GM18951 (cell line): ENCODE measurements around the gene TMEM237.
"Not testable (repeated sequence)": the region's sequence is repeated elsewhere in the genome, so short reads cannot be mapped to it uniquely, and the experiment has no call there.

Experiments used
- POLR2A ChIP-seq: IDR thresholded peaks from 4 replicates; pipeline ENCODE4 v1.6.1; 2011; ENCODE audit warnings: mild to moderate bottlenecking; ENCODE audit not compliant: insufficient read length, insufficient read depth; ENCODE audit errors: extremely low read depth
- in situ Hi-C: fragments of 300-500 bp; cut with MboI; formaldehyde crosslinking; loops from one replicate; pipeline ENCODE4 v1.12.0; 2022; ENCODE audit warnings: low sequenced_read_pairs, mixed read lengths, inconsistent platforms; ENCODE audit not compliant: unreplicated experiment

The TMEM237 gene

GRCh38 chr2:201643216-201643890, at the start of gene TMEM237:
Gene TMEM237, minus strand, starts transcription at chr2:201643503. Its CDS starts 103 bp downstream, at chr2:201643400.
- TF ChIP-seq POLR2A: no peak
- in situ Hi-C loops: no loop called here

GRCh38 chr2:201685156-201685555, 41.9 kb upstream of the TMEM237 start:
- TF ChIP-seq POLR2A: no peak
- in situ Hi-C loops: no loop called here

- no peak for TF ChIP-seq POLR2A
- in situ Hi-C loops: no loop called here
Measured at GRCh38 chr2:201680743-201681142, 37.4 kb upstream of the TMEM237 start.

GRCh38 chr2:201678401-201678800, 35.1 kb upstream of the TMEM237 start:
- in situ Hi-C loops: no loop called here
- TF ChIP-seq POLR2A: no peak

GRCh38 chr2:201675454-201675853, 32.2 kb upstream of the TMEM237 start:
- TF ChIP-seq POLR2A: no peak
- in situ Hi-C loops: no loop called here

GRCh38 chr2:201674794-201675193, 31.5 kb upstream of the TMEM237 start:
- in situ Hi-C loops: no loop called here

GRCh38 chr2:201674298-201674697, 31.0 kb upstream of the TMEM237 start:
- in situ Hi-C loops: no loop called here

More at GRCh38 chr2:201674794-201675193, 31.5 kb upstream of the TMEM237 start:
- TF ChIP-seq POLR2A: no peak

GRCh38 chr2:201673546-201673945, 30.2 kb upstream of the TMEM237 start:
- TF ChIP-seq POLR2A: no peak
- in situ Hi-C loops: no loop called here

More at GRCh38 chr2:201674298-201674697, 31.0 kb upstream of the TMEM237 start:
- no peak for TF ChIP-seq POLR2A

GRCh38 chr2:201671205-201671604, 27.9 kb upstream of the TMEM237 start:
- in situ Hi-C loops: not testable (repeated sequence)

- in situ Hi-C loops: no loop called here
- TF ChIP-seq POLR2A: no peak
Measured at GRCh38 chr2:201669865-201670264, 26.6 kb upstream of the TMEM237 start.

- in situ Hi-C loops: no loop called here
- no peak for TF ChIP-seq POLR2A
Measured at GRCh38 chr2:201668402-201668910, 25.2 kb upstream of the TMEM237 start.

GRCh38 chr2:201664334-201664733, 21.0 kb upstream of the TMEM237 start:
- in situ Hi-C loops: no loop called here
- no peak for TF ChIP-seq POLR2A

GRCh38 chr2:201661366-201661765, 18.1 kb upstream of the TMEM237 start:
- TF ChIP-seq POLR2A: no peak
- in situ Hi-C loops: no loop called here

GRCh38 chr2:201660293-201660895, 17.1 kb upstream of the TMEM237 start:
- in situ Hi-C loops: no loop called here
- TF ChIP-seq POLR2A: no peak
